HG02981 (cell line): ENCODE results near the gene KCNN4.

Experiments used
- ATAC-seq: cut with Tn5 transposase; IDR thresholded peaks from one replicate; pipeline ENCODE4 v1.9.1; 2021; ENCODE audit warnings: mild to moderate bottlenecking, moderate library complexity; ENCODE audit not compliant: unreplicated experiment

The KCNN4 gene

DNA sequence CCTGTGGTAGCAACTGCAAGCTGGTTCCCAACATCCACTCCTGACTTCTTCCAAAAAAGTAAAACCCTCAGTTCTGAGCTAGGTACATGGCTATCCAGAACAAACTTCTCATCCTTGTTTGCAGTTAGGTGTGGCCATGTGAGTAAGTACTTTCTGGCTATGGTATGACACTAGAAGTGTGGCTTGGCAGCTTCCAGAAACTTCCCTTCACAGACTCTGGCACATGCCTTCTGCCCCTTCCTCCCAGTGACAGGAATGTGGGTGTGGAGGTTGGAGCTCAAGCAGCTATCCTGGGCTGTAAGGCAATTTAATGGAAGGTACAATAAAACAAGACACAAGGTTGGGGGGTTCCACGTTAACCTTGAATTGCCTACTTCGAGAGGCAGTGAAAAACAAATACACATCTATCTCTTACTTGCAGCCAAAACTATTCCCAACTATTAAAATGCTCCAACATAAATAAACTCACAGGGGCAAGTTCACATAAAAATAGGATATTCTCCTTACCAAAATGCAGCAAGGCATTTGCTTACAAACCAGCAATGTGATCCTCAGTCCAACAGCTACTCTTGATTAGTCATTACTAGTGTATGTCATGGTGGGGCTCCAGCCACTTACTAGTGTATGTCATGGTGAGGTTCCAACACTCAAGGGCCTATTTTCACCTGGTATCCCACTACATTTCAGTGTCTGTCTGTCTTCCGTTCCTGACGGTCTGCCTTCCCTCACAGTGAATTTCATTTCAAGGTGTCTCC, 29.1 kb downstream of the KCNN4 start:
- no peak for ATAC-seq

DNA sequence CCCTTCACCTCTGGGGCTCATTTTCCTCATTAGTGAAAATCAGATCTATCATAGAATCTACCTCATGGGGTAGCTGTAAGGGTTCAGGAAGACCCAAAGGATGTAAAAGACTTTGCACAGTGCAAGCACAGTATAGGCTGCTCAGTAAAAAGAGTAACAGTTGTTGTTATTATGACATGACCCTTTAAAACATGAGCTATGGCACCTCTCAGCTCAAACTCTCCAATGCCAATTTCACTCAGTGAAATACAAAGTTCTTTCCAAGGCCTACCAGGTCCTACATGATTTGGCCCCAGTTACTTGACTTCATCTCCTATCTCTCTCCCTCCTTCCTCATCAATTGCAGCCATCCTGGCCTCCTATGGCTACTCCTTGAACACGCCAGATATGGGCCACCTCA, 30.9 kb downstream of the KCNN4 start:
- no peak for ATAC-seq

DNA sequence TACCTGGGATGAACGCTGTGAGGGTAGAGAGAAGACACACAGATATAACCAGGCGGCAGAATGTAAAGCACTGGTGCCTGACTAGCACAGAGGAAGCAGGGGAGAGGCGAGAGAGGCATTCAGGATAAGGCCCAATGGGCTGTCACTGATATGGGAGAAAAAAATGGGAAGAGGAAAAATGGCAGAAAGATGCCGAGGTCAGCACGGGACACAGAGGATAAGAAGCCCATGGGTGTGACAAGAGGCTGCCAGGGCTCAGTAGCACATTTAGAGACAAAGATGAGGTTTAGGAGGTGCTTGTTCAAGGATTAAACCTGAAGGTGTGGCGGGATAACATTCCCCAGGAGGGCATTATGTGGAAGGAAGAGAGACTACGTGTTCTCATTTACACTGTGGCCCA, 31.6 kb downstream of the KCNN4 start:
- ATAC-seq = no peak

DNA sequence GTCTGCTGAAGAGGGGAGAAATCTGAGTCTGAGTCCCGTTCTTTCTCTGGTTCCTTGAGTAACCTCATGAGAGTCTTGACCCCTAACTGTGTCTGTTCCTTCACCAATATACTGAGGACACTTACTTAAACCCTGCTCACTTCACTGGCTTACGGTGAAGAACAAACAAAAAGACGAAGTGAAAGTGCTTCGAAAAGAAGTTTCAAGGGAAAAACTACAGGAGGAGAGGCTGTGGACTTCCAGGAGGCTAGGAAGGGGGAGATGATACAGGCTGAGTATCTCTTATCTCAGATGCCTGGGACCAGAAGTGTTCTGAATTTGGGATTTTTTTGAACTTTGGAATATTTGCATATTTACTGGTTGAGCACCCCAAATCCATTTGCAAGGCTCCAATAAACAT, 32.1 kb downstream of the KCNN4 start:
- no peak for ATAC-seq

DNA sequence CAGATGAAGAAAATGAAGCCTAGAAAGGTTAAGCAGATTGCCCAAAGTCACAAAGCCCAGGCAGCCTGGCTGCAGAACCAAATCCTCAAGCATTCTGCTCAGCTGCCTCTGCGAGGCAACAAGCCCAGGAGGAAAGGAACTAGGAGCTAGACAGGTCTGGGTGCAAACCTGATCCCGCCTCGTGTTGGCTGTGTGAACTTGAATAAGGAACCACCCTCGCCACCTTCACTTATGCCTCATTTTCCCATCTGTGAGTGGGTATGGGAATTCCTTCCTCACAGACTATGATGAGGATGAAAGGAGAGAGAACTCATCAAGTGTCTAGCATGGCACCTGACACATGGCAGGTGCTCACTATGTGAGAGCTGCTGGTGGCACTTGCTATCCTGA, 32.6 kb downstream of the KCNN4 start:
- ATAC-seq = no peak

DNA sequence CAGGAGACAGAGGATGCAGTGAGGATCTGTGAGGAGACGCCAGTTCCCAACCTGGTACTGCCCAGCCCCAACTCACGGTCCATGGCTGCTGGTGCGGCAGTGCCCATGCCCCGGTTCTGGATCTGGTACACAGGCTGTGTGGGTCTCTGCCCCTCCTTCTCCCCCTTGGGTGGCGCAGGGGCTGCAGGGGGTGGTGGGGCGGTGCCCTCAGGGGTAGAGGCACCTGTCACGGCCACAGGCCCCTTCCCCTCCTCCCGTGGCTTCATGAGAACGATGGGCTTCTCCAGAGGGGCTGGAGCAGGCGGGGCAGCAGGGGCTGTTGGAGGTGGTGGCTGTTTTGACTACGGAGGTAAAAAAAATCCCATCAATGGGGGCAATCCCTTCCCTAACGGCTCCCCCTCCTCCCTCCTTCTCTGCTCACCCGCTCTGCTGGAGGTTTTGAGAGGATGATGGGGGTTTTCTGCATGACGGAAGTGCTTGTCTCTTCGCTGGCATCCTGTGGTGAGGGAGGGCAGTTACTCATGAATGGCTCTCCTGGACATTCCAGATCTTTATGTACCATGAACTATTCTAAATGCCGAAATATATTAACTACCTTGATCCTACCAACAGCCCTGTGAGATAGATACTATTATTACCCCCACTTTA, 33.1 kb downstream of the KCNN4 start:
- ATAC-seq = no peak

DNA sequence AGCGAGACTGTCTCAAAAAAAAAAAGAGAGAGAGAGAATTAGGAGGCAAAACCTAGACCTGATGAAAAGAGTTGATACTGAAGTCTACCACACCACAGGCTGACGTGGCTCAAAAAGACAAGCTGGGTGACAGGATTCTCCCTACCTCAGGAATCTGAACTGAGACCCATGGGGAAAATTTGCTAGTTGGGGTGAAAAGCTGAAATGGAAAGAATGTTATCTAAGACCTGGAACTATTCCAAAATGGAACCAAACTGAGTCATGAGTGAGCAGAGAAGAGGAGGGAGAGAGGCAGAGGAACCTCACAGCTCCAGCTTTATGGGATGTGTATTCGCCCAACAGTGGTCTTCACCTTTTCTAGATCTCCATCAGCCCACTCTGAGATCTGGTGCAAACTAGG, 37.7 kb downstream of the KCNN4 start:
- ATAC-seq = no peak

DNA sequence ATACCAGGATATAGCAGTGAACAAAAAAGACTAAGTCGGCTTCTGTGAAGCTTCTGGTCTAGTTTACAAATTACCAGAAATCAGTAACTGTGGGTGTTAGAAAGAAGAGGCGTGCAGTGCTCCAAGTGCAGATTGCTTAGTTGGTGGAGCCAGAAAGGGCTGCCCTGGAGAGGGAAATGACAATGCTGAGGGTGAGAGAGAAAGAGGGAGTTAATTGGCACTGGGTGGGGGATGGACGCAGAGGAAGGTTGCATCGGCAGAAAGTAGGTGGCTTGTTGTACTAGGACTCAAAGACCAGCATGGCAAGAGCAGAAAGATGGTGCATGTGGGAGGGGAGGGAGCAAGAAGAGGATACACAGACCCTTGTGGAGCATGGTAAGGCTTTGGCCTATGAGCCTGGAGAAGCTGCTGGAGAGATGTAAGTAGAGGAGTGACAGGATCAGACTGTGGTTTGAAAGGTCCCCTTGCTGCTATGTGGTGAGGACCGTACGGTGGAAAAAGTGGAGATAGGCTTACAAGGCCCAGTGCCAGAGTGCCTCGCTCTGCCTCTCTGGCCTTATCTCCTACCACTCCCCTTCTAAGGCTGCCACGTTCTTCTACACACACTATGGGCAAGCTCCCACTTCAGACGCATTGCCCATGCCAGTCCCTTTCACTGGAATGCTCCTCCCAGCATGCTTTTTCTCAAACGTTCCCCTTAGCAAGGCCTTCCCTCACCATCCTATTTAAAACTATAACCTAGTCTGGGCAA, 39.5 kb downstream of the KCNN4 start:
- ATAC-seq = no peak

DNA sequence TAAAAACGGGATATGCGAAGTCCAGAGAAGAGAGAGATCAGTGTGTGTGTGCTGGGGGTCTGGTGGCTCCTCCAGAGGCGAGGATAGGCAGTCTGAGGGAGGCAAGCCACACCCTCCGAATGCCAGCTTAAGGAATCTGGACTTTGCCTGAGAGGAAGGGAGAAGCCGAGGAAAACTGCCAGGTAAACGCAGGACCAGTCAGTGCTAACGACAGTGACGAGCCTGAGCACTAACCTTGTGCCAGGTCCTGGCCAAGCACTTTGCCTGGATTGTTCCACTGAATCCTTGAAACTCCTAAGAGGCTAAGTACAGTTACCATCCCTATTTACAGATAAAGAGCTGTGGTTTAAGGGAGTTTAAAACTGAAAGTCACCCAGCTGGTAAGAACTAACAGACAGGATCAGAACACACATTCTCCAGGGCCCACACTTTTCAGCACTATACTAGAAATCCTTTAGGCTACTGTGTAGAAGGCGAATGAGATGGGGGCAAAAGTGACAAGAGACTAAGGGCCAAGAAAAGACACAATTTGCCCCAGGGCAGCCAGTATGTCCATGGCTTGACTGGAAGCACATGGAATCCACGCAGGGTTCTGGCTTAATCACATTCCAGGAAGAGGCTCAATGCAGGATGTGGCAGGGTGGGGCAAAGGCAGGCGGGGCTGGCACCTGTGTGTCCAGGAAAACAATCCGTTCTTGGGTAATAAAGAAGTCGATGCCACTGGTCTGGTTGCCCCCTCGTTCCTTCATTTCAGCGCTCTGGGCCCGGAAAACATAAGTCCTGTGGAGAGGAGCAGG, 41.1 kb downstream of the KCNN4 start:
- ATAC-seq = no peak

DNA sequence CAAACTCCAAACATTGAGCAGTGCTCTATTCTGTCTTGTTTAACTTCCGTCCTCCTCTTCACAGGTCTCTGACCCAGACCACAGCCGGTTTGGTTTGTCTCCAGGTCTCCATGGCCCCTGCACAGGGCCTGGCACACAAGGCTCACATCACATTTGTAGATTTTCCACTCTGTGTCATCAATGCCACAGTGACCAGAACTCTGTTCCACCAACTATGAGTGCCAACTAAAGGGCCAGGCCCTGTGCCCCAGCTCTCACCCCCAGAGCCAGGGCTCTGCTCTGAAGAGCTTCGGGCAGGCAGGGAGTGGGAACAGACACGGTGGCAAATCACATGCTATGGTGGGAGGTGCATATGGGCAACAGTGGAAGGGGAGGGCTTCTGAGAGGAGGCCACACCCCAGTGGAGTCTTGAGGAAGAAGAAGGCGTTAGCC, 42.0 kb downstream of the KCNN4 start:
- no peak for ATAC-seq

DNA sequence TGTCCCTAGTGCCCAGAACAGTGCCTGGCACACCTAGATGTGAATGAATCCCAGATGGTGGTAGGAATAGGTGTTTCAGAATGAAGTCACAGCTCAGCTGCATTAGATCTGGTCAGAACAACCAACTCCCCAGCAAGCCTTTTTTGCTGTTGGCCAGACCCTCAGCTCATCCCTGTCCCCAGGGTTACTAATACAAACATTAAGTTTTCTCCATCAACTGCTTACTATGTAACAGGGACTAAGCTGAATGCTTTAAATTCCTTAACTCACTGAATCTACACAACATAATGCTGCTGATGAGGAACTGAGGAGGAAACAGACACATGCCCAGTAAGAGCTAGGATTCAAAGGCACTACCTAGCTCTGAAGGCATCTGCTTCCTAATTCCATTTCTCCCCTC, 44.8 kb downstream of the KCNN4 start:
- no peak for ATAC-seq

DNA sequence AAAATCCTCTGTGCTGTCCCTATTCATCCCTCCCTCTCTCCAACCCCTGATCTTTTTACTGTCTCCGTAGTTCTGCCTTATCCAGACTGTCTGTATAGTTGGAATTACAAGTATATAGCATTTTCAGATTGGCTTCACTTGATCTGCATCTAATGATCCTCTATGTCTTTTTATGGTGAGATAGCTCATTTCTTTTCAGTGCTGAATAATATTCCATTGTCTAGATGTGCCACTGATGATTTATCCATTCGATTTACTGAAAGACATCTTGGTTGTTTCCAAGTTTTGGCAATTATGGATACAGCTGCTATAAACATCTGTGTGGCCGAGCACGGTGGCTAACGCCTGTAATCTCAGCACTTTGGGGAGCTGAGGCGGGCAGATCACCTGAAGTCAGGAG, 45.8 kb downstream of the KCNN4 start:
- no peak for ATAC-seq

DNA sequence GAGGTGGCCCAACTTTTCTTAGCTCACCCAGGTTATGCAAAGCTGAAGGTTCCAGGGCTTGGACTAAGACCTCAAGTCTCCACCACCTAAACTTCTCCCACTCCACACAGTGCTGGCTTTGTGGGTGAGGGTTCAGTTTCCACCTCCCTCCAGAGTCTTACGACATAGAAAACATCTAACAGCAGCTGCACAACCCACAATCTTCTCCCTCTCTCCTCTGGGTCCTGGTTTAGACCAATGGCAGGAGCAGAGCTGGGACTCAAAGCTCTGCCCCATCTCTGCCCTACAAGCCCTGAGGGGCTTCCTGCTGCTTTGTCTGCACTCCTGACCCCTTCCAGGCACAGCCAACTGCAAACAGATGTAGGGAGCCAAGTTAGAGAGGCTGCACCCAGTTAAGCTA, 48.9 kb downstream of the KCNN4 start:
- ATAC-seq = no peak

DNA sequence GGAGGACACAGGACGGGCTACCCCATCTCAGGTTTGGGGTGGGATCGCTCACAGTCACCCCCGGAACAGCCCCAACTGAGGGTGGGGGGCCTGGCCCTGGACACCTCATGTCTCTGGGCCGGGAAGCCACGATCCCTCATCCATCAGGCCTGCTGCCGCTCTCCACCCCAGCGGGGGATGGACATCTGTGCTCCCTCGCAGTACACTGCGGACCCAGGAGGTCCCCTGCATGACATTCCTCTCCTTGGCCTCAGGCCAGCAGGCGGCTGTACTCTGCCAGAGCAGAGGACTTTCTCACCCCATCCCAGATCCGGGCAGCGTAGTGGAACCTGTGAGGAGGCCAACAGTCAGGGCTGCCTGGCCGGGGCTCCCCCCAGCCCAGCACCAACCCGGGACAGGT, 49.4 kb downstream of the KCNN4 start:
- ATAC-seq = no peak

DNA sequence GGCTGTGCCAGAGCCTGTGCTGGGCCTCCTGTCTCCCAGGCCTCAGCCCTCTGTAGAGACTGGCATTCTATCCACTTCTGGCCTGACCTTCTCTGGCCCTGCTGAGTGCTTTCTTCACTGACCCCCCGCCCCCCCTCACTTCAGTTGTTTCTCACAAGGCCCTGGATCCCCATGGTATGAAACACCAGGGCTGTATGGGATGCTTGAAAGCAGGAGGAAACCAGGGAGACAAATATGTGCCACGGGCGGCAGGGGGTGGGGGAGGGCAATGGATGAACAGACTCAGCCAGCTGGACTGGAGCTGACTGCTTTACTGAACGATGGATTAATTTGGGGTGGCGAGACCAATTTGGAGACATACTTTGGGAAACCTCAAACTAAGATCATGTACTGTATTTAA, 50.9 kb downstream of the KCNN4 start:
- no peak for ATAC-seq

DNA sequence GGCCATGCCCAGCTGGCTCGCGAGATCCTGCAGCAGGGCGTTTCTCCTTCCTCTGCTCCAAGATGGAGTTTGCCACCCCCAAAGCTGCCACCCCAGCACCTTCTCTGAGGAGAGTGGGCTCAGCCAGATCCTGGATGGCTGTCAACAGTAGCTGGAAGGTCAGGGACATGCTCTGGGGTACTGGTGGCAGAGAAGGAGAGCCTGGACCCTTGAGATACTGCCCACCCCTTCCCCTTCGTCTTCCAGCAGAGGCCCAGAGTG, 53.2 kb downstream of the KCNN4 start:
- ATAC-seq = no peak

DNA sequence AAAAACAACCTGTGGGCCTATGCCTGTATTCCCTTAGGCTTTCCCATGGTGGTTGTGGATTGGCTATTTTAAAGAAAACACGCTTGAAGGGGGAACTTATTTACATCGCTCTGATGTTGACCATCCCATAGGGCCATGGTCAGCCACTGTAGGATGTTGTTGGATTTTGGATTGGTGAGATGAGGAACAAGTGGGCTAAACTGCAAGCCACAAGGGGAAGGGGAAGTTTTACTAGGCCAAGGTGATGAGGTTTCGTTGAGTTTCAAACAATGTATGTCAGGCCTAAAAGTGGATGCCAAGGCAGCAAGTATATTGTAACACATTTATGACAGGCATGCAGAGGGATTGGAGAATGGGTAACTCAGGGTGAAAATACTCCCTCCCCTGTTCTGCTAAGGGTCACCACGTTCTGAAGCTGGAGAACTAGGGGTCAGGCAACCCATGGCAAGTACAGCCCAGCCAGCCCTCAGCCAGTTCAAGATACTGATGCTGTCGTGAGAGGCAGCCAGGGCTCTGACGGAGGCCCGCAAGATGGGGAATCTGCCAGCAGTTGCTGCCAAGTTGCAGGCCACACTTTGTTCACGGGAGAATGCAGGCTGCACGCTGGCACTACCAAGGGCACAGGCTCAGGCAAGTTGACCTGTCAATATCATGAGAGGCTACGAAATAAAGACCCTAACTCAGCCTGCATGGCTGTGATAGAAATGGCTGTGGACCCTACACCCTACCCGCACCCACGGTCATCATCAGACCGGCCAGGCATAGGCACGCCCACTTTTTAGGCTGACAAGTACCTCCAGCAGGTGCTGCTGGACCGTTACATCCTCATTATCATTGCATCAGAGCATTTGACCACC, 53.8 kb downstream of the KCNN4 start:
- ATAC-seq = no peak

DNA sequence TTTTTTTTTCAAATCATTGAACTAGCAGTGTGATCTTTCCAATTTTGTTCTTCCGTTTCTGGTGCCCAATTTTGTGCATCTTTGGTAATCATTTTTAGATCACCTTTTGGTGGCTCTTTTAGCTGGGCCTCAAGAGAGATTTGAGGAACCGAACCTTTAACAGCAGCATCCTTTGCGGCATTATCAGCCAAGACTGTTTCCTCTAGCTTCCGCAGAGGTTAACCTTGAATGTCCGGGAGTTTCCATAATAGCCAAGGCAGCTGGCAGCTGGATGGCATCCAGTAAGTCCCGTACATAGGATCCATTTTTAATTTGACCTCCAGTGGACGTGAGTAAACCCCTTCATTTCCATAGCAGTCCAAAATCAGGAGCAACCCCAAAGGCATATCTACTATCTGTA, 55.3 kb downstream of the KCNN4 start:
- ATAC-seq = no peak

DNA sequence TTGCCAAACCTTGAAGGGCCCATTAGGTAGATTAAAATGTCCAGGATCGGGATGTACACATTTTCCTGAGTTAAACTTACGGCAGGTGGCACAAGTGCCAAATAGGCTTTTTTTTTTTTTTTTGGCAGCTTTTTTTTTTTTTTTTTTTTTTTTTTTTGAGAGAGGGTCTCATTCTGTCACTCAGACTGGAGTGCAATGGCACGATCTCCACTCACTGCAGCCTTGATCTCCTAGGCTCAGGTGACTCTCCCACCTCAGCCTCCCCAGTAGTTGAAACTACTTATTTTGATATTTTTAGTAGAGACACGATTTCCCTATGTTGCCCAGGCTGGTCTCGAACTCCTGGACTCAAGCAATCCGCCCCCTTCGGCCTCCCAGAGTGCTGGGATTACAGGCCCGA, 55.9 kb downstream of the KCNN4 start:
- no peak for ATAC-seq

DNA sequence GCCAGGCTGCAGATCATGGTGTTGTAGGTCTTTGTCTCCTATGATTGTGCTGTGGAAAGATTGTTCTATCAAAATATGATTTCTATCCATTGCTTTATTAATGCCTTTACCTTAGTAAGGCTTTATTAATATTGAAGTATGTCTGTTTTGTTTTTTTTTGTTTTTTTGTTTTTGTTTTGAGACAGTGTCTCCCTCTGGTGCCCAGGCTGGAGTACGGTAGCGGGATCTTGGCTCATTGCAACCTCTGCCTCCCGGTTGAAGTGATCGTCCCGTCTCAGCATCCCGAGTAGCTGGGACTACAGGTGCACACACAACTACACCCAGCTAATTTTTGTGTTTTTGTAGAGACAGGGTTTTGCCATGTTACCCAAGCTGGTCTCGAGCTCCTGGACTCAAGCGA, 57.2 kb downstream of the KCNN4 start:
- ATAC-seq = no peak
